Erythroblast (primary cell): ENCODE results near the gene RDH16.
"Not testable (repeated sequence)": the region's sequence is repeated elsewhere in the genome, so short reads cannot be mapped to it uniquely, and the experiment has no call there.

Source experiments
- GATA1 ChIP-seq: IDR thresholded peaks from 2 replicates; pipeline ENCODE4 v1.6.1; 2011; ENCODE audit warnings: low read depth, mild to moderate bottlenecking, control low read depth, low read length, moderate library complexity
- POLR2A ChIP-seq: IDR thresholded peaks from 2 replicates; pipeline ENCODE4 v1.6.1; 2011; ENCODE audit warnings: mild to moderate bottlenecking, low read length

- TF ChIP-seq POLR2A, GATA1: not testable (repeated sequence)
These were observed 14.0 kb downstream of the RDH16 start for GRCh38 chr12:56943374-56943773.
